Esophagus squamous epithelium (tissue), 4 donors: ENCODE results near the gene NAA60.

Experiments
- POLR2A ChIP-seq, 4 donors: fragments of 450-650 bp; IDR thresholded peaks; one replicate each; pipeline ENCODE4 v1.6.1; 2017; ENCODE audit warnings: antibody characterized with exemption in 4 of 4, mild to moderate bottlenecking in 4 of 4, moderate library complexity in 3 of 4
- TF ChIP-seq, protein P1 (sequence below), 6 experiments: fragments of 450-650 bp in 4 of 6; fragments of 200-600 bp in 2 of 6; sonication (generic) in 2 of 6; IDR thresholded peaks; one replicate each; pipeline ENCODE4 v1.5.1; 2016 to 2019; ENCODE audit warnings: antibody characterized with exemption in 6 of 6, mild to moderate bottlenecking in 4 of 6, moderate library complexity in 4 of 6

DNA sequence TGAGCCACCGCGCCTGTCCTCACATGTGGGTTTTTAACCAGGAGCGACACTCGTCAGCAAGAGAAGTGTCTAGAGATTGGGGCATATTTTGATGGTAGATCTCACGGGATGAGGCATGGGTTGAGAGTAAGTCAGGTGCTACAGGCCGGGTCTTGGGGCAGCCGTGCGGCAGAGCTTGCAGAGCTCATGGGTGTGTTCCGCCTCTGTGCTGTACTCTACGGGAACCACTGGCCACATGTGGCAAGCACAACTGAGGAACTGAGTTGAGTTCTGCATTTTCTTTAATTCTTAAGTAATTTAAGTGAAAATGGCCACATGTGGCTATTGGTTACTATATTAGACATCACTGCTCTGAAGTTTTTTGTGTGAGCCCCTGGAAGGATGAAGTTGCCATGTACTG is 66.9 kb downstream of the NAA60 start:
- TF ChIP-seq, protein P1, sequence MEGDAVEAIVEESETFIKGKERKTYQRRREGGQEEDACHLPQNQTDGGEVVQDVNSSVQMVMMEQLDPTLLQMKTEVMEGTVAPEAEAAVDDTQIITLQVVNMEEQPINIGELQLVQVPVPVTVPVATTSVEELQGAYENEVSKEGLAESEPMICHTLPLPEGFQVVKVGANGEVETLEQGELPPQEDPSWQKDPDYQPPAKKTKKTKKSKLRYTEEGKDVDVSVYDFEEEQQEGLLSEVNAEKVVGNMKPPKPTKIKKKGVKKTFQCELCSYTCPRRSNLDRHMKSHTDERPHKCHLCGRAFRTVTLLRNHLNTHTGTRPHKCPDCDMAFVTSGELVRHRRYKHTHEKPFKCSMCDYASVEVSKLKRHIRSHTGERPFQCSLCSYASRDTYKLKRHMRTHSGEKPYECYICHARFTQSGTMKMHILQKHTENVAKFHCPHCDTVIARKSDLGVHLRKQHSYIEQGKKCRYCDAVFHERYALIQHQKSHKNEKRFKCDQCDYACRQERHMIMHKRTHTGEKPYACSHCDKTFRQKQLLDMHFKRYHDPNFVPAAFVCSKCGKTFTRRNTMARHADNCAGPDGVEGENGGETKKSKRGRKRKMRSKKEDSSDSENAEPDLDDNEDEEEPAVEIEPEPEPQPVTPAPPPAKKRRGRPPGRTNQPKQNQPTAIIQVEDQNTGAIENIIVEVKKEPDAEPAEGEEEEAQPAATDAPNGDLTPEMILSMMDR (IDR thresholded peaks at IDR 0.05) = no peak
- TF ChIP-seq POLR2A (IDR thresholded peaks at IDR 0.05) = no peak
